ENCODE data around the gene MYRIP.
"Not testable (repeated sequence)": the region's sequence is repeated elsewhere in the genome, so short reads cannot be mapped to it uniquely, and the experiment has no call there.

MYRIP gene

DNA sequence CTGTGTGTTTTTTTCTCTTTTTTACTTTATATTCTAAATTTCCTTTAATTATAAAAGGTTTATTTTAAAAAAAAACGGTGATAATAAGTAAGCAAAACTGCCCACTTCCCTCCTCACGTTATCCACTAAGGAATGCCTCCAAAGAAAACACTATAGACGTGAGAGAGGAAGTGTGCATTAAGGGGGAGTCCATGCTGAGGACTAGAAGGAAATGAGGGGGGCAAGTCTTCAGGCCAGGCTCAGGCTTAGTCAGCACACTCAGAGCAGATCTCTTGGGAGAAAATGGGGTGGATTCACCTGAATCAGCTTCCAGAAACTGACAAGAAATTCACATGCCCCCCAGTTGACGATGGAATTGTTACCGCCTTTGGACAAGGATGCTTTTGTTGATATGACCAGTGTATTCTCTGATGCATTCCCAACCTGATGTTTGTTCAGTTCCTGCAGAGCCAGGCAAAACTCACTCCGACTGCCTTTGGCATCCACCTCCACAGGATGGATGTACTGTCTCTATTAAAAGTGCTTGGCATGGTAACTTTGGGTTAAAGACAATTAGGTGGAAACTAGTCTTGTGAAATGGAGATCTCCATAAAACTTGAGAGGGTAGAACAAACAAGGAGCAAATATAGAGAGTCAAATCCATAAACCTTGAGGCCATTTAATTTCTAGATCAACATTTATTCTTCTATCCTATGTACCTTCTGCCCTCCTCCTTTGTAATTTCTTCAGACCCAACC is 167.8 kb downstream of the MYRIP start:
- DNase-seq: no peak

- DNase-seq: no peak
Observed at GRCh38 chr3:39978308-39978707, 168.9 kb downstream of the MYRIP start.

- DNase-seq: no peak
Observed at GRCh38 chr3:39980058-39980457, 170.6 kb downstream of the MYRIP start.

DNA sequence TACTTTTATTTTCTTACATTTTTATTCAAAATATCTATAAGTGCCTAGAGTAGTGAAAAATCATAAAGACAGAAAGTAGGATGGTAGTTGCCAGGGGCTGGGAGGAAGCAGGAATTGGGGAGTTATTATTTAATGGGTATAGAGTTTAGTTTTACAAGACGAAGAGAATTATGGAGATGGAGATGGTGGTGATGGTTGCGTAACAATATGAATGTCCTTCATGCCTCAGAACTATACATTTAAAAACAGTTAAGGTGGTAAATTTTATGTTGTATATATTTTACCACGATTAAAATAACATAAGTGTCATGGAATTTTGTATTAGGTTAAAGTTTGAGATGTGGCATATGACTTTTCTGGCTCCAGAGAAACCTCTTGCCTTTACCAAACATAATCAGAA is 171.4 kb downstream of the MYRIP start:
- DNase-seq: no peak

- no peak for DNase-seq
Observed at GRCh38 chr3:39981547-39982184, 172.3 kb downstream of the MYRIP start.

DNA sequence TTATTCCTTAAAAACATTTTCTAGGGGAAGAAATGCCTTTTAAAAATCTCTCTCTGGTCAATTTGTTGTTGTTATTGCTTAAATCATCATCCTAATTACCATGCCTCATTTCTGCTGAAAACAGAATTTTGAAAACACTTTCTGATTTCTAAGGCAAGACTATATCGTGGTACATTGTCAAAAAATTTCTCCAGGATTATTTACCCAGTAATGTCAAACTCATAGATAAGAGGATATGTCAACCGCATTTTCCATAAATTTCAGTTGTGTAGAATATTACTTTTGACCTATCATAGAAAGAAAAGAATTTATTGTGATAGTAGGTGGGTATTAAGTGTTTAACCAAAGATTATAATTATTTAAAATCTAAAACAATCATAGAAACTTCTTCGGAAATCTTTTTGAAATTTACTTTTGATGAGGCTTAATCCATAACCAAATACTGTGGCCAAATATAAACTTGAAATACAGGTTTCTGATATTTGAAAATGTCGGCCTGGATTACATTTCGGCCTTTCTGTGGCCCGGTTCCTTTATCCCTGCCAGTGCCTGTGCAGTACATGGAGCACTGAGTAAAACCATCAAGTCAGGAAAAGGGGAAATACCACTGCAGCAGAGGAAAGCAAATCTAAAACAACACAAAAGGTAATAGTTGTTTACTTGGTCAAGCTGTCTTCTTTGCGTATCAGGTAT is 173.4 kb downstream of the MYRIP start:
- no peak for DNase-seq

GRCh38 chr3:39989746-39990145 is 180.3 kb downstream of the MYRIP start:
- no peak for DNase-seq

- peak; percentile 41 for DNase-seq
Observed at GRCh38 chr3:39990532-39990931, 181.1 kb downstream of the MYRIP start.

DNA sequence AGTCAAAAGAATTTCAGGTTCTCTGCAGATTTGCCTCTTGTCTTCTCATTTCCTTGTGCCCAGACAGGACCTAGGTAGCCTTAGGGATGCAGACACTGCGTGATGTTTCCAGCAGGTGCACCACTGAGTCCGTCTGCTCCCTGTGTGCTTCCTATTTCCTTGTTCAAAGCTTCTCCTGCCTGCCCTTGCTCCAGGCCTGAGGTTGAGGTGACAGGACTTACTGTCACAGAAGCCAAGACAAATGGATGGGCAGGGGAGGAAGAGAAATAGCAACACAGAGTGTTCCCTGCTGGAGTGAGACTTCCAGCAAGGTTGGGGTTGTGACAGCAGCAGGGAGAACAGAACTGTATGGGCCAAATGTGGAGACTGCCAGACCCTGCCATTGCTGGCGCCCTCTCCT is 199.4 kb downstream of the MYRIP start:
- DNase-seq: no peak

DNA sequence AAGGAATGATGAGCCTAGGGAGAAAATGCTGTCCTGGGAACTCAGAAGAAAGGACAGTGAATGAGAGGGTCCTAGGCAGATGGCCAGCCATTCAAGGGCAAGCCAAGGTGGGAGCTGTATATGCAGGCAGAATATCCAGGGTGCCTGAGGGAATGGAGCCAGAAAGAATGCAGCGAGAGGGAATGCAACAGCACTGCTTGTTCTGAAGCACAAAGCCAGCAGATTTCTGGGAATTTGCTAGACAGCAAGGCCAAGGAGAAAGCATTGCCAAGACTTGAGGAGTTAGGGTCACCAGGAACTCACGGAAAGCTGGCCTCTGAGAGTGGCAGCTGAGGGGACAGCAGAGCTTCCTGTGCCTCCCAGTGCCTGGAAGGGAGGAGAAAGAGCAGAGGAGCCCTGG is 200.6 kb downstream of the MYRIP start:
- no peak for DNase-seq

DNA sequence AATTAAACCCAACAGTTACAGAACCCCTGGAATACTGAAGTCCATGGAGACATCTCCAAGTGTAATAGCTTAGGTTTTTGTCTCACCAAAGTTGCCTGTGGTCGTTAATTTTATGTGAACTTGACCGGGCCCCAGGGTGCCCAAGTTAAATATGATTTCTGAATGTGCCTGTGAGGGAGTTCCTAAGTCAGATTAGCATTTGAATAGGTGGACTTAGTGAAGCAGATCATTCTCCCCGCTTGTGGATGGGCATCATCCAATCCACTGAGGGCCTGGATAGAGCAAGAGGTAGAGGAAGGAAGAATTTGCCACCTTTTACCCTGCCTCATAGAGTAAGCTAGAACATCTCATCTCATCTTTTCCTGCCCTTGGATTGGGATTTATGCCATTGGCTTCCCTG is 203.0 kb downstream of the MYRIP start:
- DNase-seq: no peak

GRCh38 chr3:40016391-40016790 is 207.0 kb downstream of the MYRIP start:
- DNase-seq: no peak

DNA sequence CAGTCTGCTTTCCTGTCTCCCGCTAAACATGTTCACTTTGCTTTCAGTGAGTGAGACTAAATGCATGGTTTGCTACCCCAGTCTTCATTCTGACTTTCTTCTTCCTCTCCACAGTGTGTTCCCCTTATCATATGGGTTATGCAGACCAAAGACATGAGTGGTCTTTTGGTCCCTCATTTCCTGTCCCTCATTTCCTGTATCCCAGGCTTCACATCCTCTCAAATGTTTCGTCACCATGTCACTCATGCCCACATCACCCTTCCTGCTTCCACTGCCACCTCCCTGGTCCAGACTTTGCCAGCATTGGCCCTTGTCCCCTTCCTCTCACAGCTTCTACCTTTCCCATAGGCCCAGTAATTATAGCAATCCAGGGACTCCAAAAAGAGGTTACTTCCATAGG is 209.0 kb downstream of the MYRIP start:
- no peak for DNase-seq

DNA sequence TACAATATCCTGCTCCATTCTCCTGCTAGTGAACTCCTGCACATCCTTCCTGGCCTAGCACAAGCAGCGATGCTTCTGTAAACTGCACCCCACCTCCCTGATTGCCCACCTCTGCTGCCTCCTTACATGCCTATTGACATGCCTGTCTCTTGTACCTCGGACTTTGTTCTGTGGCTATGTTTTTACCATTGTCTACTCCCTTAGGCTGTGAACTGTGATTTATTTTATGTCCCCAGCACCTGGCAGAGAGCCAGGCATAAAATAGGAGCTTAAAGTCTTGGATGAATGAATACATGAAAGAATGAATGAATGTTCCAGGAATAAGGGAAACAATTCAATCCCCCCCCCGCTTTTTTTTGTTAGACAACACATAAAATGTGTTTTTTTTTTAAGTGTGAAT is 210.0 kb downstream of the MYRIP start:
- DNase-seq: no peak

- no peak for DNase-seq
Observed at GRCh38 chr3:40020689-40021088, 211.3 kb downstream of the MYRIP start.

DNA sequence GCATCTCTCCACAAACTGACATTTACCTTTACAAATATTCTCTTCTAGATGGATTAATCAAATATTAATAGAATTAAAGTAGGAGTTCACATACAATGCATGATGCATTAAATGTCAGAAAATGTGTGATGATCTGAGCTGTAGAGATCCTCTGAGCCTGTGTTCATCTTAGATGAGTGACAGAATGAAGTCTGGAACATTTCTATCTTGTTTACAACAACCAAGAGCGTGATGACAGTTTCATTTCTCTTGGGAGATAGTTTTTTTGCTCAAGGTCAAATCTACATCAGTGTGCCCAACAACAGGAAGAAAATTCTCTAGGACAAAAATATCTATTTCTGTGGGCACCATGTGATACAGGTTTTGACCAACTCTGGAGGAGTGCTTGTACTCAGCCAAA is 211.9 kb downstream of the MYRIP start:
- DNase-seq: no peak

DNA sequence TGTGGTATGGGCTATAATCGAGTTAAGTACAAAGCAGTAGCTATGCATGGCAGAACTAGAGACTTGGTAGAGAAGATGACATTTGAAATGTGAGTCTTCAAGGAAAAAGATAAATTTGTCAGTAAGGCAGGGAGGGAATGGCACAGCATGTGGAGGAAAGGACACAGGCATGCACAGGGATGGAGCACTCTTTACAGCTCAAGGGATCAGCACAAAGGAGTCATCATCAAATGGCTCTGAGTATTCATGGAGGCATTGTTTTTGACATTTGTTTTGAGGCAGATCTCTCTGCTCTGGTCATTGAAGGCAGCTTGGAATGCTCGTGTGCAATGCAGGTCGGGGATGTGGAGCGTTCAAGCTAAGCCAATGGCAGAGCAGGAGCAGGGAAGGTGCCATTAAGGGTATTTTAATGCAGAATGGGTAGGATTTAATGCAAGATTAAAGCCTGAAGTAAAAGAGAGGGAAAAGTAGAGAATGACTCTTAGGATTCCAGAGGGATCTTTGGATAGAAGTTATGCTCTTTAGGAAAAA is 213.0 kb downstream of the MYRIP start:
- DNase-seq: no peak

- no peak for DNase-seq
Observed at GRCh38 chr3:40024526-40024925, 215.1 kb downstream of the MYRIP start.

DNA sequence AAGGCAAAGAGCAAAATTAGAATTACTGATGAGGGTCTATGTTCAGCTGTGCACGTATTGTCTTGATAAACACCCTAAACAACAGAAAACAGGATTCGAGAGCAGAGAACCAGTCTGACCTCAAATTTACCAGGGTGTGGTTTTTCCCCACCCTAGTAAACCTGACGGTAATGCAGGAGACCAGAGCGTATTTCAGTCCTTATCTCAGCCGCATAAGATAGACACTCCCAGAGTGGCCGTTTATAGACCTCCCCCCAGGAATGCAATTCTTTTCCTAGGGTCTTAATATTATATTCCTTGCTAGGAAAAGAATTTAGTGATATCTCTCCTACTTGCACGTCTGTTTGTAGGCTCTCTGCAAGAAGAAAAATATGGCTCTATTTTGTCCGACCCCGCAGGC is 216.5 kb downstream of the MYRIP start:
- not testable (repeated sequence) for DNase-seq

DNA sequence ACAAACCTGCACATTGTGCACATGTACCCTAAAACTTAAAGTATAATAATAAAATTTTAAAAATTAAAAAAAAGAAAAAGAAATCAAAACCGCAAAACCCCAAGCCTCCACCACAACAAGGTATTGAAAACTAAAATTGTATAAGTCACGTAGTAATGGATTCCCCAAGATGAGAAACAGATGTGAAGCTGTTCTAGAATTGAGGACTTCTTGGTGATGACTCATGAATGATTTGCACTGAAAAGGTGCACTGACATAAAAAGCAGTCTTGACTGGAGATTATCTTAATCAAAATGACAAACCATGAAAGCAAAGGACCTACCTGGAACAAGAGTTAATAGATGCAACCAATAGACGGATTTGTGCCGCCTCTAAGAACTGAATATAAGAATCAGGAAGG is 225.8 kb downstream of the MYRIP start:
- DNase-seq: no peak

- no peak for DNase-seq
Observed at GRCh38 chr3:40037582-40037981, 228.2 kb downstream of the MYRIP start.

GRCh38 chr3:40042752-40043443 is 233.5 kb downstream of the MYRIP start:
- no peak for DNase-seq

- no peak for DNase-seq
Observed at GRCh38 chr3:40043444-40043755, 234.0 kb downstream of the MYRIP start.

DNA sequence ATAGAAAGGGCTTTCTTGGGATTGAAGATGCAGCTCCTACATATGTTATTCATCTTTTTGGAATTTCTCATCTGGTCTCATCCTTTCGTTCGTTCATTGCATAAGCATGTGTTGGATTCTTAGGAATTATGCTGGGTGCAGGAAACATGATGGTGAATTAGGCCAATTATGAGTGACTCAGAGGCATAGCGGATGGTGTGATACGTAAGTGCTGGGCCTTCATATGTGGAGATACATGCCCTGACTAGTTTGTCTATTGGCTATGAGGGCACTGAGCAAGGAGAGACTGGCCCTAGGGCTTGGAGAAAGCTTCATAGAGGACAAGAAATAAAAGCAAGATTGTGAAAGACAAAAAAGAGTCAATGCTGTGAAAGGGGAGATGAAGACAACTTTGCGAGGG is 235.1 kb downstream of the MYRIP start:
- DNase-seq: no peak
